Endothelial cell of umbilical vein (primary cell): ENCODE data around the gene UBXN6. TPM values are rescaled to one million over a fixed set of nuclear protein-coding genes. Genes with fewer than 3 reads are reported as not detected.

Source experiments
- BruUV-seq: library from RNA; stranded (reverse); fragments of 400-500 nt; replicated peaks from 2 replicates; lab custom pipeline; 2021; lab: Mats Ljungman, UMichigan
- CTCF ChIA-PET: fragments of 300-600, 350-600 bp; sonication (Branson Sonifier 250); formaldehyde crosslinking; loops from one replicate; lab custom pipeline; 2021; ENCODE audit warnings: antibody characterized with exemption, inconsistent platforms; lab: Charles Lee
- POLR2A ChIA-PET: fragments of 300-600, 350-600 bp; sonication (Branson Sonifier 250); formaldehyde crosslinking; loops from one replicate; lab custom pipeline; 2021; ENCODE audit warnings: antibody characterized with exemption, inconsistent platforms; lab: Charles Lee
- DNase-seq: peaks from one replicate; pipeline ENCODE4 v3.0.0-alpha.2; 2011; ENCODE audit warnings: low read depth, low spot score
- FAIRE-seq: peaks from 2 replicates; lab custom pipeline; 2011; peaks lifted over from hg19 to GRCh38; lab: Jason Lieb, UNC
- H2AFZ ChIP-seq: 2 replicates; pipeline ENCODE4 v1.6.0; 2012; ENCODE audit warnings: low read depth, low read length, control low read depth, inconsistent platforms
- H3K27ac ChIP-seq: 2 replicates; pipeline ENCODE4 v1.5.1; 2011; ENCODE audit warnings: low read depth, mild to moderate bottlenecking, control low read depth, low read length, moderate library complexity; ENCODE audit not compliant: insufficient read depth
- H3K27me3 ChIP-seq, 2 experiments: 2 replicates each; pipeline versions ENCODE4 v1.6.0 to v1.6.1; 2011; ENCODE audit warnings: low read length in 2 of 2, mixed read lengths in 1 of 2; ENCODE audit not compliant: control insufficient read depth in 2 of 2, insufficient read depth in 2 of 2
- H3K36me3 ChIP-seq, 2 experiments: 2 replicates in 1 of 2; 3 replicates in 1 of 2; pipeline ENCODE4 v1.5.1; 2011; ENCODE audit warnings: low read length in 2 of 2, mild to moderate bottlenecking in 1 of 2, moderate library complexity in 1 of 2; ENCODE audit not compliant: control insufficient read depth in 2 of 2, insufficient read depth in 2 of 2; ENCODE audit errors: extremely low read depth in 1 of 2
- H3K4me1 ChIP-seq: 3 replicates; pipeline ENCODE4 v1.5.1; 2011; ENCODE audit warnings: mild to moderate bottlenecking, low read length; ENCODE audit not compliant: control insufficient read depth, insufficient read depth; ENCODE audit errors: extremely low read depth
- H3K4me2 ChIP-seq: 2 replicates; pipeline ENCODE4 v1.6.1; 2011; ENCODE audit warnings: low read length, control low read depth, mixed read lengths; ENCODE audit not compliant: insufficient read depth
- H3K4me3 ChIP-seq, 3 experiments: fragments of 200-600 bp in 1 of 3; sonication (generic), shearing (Covaris generic) in 1 of 3; replicated peaks in 1 of 3; 2 replicates each; pipeline ENCODE4 v1.5.1; 2011 to 2016; ENCODE audit warnings: control low read depth in 3 of 3, low read length in 3 of 3, mild to moderate bottlenecking in 2 of 3, inconsistent platforms in 1 of 3, low read depth in 1 of 3, moderate library complexity in 1 of 3; ENCODE audit not compliant: insufficient read depth in 1 of 3
- H3K79me2 ChIP-seq: 2 replicates; pipeline ENCODE4 v1.6.0; 2012; ENCODE audit warnings: low read length, inconsistent platforms; ENCODE audit not compliant: control insufficient read depth, insufficient read depth
- H3K9ac ChIP-seq: replicated peaks from 2 replicates; pipeline ENCODE3; 2011; ENCODE audit warnings: low read length, control low read depth; ENCODE audit not compliant: insufficient read depth; ENCODE audit errors: extremely low read depth
- H3K9me1 ChIP-seq: replicated peaks from 3 replicates; pipeline ENCODE4 v1.6.0; 2011; ENCODE audit warnings: mild to moderate bottlenecking, low read length; ENCODE audit not compliant: control insufficient read depth, insufficient read depth; ENCODE audit errors: extremely low read depth
- H3K9me3 ChIP-seq: replicated peaks from 2 replicates; pipeline ENCODE4 v1.5.1; 2012; ENCODE audit warnings: low read length, inconsistent platforms; ENCODE audit not compliant: control insufficient read depth, insufficient read depth
- H4K20me1 ChIP-seq: replicated peaks from 2 replicates; pipeline ENCODE3; 2011; ENCODE audit warnings: mild to moderate bottlenecking, low read length; ENCODE audit not compliant: control insufficient read depth, insufficient read depth; ENCODE audit errors: extremely low read depth
- CTCF ChIP-seq, 2 donors: IDR thresholded peaks; 1 replicate in 1 of 2; 2 replicates in 1 of 2; pipeline ENCODE4 v1.5.1; 2011; ENCODE audit warnings: low read length in 2 of 2, mild to moderate bottlenecking in 2 of 2, moderate library complexity in 2 of 2, control low read depth in 1 of 2, inconsistent platforms in 1 of 2, low read depth in 1 of 2; ENCODE audit not compliant: insufficient read depth in 1 of 2; ENCODE audit errors: extremely low read depth in 1 of 2
- EZH2 ChIP-seq: IDR thresholded peaks from 2 replicates; pipeline ENCODE4 v1.6.1; 2012; ENCODE audit warnings: borderline replicate concordance, low read depth, mild to moderate bottlenecking, moderate library complexity, low read length, inconsistent platforms; ENCODE audit not compliant: severe bottlenecking
- FOS ChIP-seq: IDR thresholded peaks from 2 replicates; pipeline ENCODE4 v1.6.1; 2011; ENCODE audit warnings: mild to moderate bottlenecking, low read length, moderate library complexity, borderline replicate concordance; ENCODE audit not compliant: insufficient read depth
- GATA2 ChIP-seq: IDR thresholded peaks from 2 replicates; pipeline ENCODE4 v1.7.0; 2011; ENCODE audit warnings: low read depth, mild to moderate bottlenecking, moderate library complexity, mixed read lengths, low read length; ENCODE audit not compliant: insufficient read length, insufficient read depth
- JUN ChIP-seq: IDR thresholded peaks from 2 replicates; pipeline ENCODE4 v1.6.1; 2011; ENCODE audit warnings: borderline replicate concordance, low read depth; ENCODE audit not compliant: insufficient read length, insufficient read depth
- MAX ChIP-seq: IDR thresholded peaks from 2 replicates; pipeline ENCODE4 v1.6.1; 2011; ENCODE audit not compliant: insufficient read depth, insufficient read length
- MYC ChIP-seq: IDR thresholded peaks from one replicate; pipeline ENCODE4 v1.6.1; 2011; ENCODE audit warnings: mild to moderate bottlenecking, low read depth, low read length
- POLR2A ChIP-seq: IDR thresholded peaks from 2 replicates; pipeline ENCODE4 v1.6.1; 2012; ENCODE audit warnings: low read depth, mild to moderate bottlenecking, control low read depth, low read length
- POLR2AphosphoS5 ChIP-seq: IDR thresholded peaks from 2 replicates; pipeline ENCODE4 v1.6.1; 2012; ENCODE audit warnings: low read depth, mild to moderate bottlenecking, control low read depth, low read length, moderate library complexity; ENCODE audit not compliant: insufficient read depth
- dilution Hi-C: fragments of 300-500 bp; cut with MboI; formaldehyde crosslinking; loops from one replicate; pipeline ENCODE4 v1.15.0; 2019; ENCODE audit warnings: low sequenced_read_pairs; ENCODE audit not compliant: extremely low pct_ligation_motif_present
- intact Hi-C: fragments of 100-400 bp; cut with micrococcal nuclease; formaldehyde crosslinking; loops from one replicate; pipeline ENCODE4 v1.10.0; 2022
- polyA plus RNA-seq, 4 experiments: library from polyadenylated mRNA; depleted of rRNA in 3 of 4; stranded (reverse) in 3 of 4; unstranded in 1 of 4; fragments of >200 nt; gene quantifications; 2 replicates each; pipeline versions ENCODE4 v1.2.1 to v1.2.3, GENCODE V29; 2011 to 2012; ENCODE audit warnings: missing spikeins in 1 of 4
- total RNA-seq: library from RNA; stranded (reverse); gene quantifications from 2 replicates; pipeline ENCODE4 v1.2.3, GENCODE V29; 2021

UBXN6 gene
- total and polyA plus RNA-seq, 2 donors (not counting 3 experiments of a cell fraction or from before 2014, with no cell fraction given) = 78.5 to 93.7 TPM

- no peak for TF ChIP-seq EZH2
- TF ChIP-seq FOS = no peak
- no peak for TF ChIP-seq JUN
- no peak for TF ChIP-seq MYC
- TF ChIP-seq POLR2A = no peak
- no peak for TF ChIP-seq POLR2AphosphoS5
- TF ChIP-seq GATA2 = no peak
- TF ChIP-seq CTCF (IDR thresholded peaks at IDR 0.05; ENCODE audit: extremely low read depth in 1 of 2, insufficient read depth in 1 of 2, low read depth in 1 of 2, low read length in 2 of 2) = no peak
- no peak for TF ChIP-seq MAX
- Histone ChIP-seq H3K9me1 (no peaks in the 10 kb centered on the region), H3K79me2 (no peaks in the 10 kb centered on the region), H4K20me1 (no peaks in the 10 kb centered on the region), H3K9me3 (no peaks in the 10 kb centered on the region), H3K4me1 (no peaks in the 10 kb centered on the region), H3K27me3 (no peaks in the 10 kb centered on the region), H3K9ac (no peak overlapping the region), H3K36me3 (peaks cover 9 to 15% of the 10 kb centered on the region in 2 experiments), H3K27ac (no peak overlapping the region), H2AFZ (no peak overlapping the region), H3K4me3 (no peak overlapping the region), H3K4me2 (no peak overlapping the region)
- intact Hi-C loops (no loop called here), dilution Hi-C loops (no loop called here)
- ChIA-PET POLR2A (no interaction called here), CTCF (no interaction called here)
- DNase-seq = no peak
- FAIRE-seq = no peak
- BruUV-seq = no TSS peak
Observed at GRCh38 chr19:4429771-4430171, 27.8 kb downstream of the UBXN6 start.
